Esophagus (tissue), 2 donors: Measurements from ENCODE around the gene KIAA0513. TPM values are rescaled to one million over a fixed set of nuclear protein-coding genes. Genes with fewer than 3 reads are reported as not detected.
"Not testable (repeated sequence)": the region's sequence is repeated elsewhere in the genome, so short reads cannot be mapped to it uniquely, and the experiment has no call there.

ENCODE experiments used
- H3K27ac ChIP-seq, 2 donors: one replicate each; pipeline ENCODE4 v1.5.1; 2013; ENCODE audit warnings: low read depth in 2 of 2, mild to moderate bottlenecking in 2 of 2, inconsistent platforms in 1 of 2, low read length in 1 of 2, moderate library complexity in 1 of 2
- H3K27me3 ChIP-seq, 2 donors: one replicate each; pipeline ENCODE4 v1.6.1; 2013; ENCODE audit warnings: low read length in 2 of 2, control low read depth in 1 of 2, mild to moderate bottlenecking in 1 of 2; ENCODE audit not compliant: insufficient read depth in 2 of 2, control insufficient read depth in 1 of 2
- H3K36me3 ChIP-seq, 2 donors: one replicate each; pipeline ENCODE4 v1.6.1; 2013; ENCODE audit warnings: low read length in 1 of 2; ENCODE audit not compliant: control insufficient read depth in 2 of 2, insufficient read depth in 2 of 2
- H3K4me1 ChIP-seq, 2 donors: one replicate each; pipeline ENCODE4 v1.6.1; 2013; ENCODE audit warnings: low read length in 1 of 2; ENCODE audit not compliant: control insufficient read depth in 2 of 2, insufficient read depth in 2 of 2
- H3K4me3 ChIP-seq, 2 donors: one replicate each; pipeline ENCODE4 v1.5.1; 2013; ENCODE audit warnings: low read length in 2 of 2, mild to moderate bottlenecking in 2 of 2, low read depth in 1 of 2, moderate library complexity in 1 of 2
- H3K9me3 ChIP-seq, 2 donors: one replicate each; pipeline ENCODE4 v1.6.1; 2013; ENCODE audit warnings: mild to moderate bottlenecking in 2 of 2, low read depth in 1 of 2, low read length in 1 of 2, moderate library complexity in 1 of 2; ENCODE audit not compliant: control insufficient read depth in 2 of 2, insufficient read depth in 1 of 2
- WGBS, 2 donors: extraction: QIAGEN DNeasy Blood & Tissue Kit; methylation state at CpG; one replicate each; pipeline ENCODE4 v1.1.7; 2013; 5-methylcytosine and 5-hydroxymethylcytosine counted together
- polyA plus RNA-seq, 2 donors: library from polyadenylated mRNA; stranded (reverse); fragments of 200-250 nt; gene quantifications; one replicate each; pipeline ENCODE4 v1.2.3, GENCODE V29; 2013
- donor health status: healthy with polysubstance abuse.
- donor health status: Bipolar disorder and iron deficiency.

Gene KIAA0513
- polyA plus RNA-seq, 2 donors: 3.0 to 3.7 TPM

DNA sequence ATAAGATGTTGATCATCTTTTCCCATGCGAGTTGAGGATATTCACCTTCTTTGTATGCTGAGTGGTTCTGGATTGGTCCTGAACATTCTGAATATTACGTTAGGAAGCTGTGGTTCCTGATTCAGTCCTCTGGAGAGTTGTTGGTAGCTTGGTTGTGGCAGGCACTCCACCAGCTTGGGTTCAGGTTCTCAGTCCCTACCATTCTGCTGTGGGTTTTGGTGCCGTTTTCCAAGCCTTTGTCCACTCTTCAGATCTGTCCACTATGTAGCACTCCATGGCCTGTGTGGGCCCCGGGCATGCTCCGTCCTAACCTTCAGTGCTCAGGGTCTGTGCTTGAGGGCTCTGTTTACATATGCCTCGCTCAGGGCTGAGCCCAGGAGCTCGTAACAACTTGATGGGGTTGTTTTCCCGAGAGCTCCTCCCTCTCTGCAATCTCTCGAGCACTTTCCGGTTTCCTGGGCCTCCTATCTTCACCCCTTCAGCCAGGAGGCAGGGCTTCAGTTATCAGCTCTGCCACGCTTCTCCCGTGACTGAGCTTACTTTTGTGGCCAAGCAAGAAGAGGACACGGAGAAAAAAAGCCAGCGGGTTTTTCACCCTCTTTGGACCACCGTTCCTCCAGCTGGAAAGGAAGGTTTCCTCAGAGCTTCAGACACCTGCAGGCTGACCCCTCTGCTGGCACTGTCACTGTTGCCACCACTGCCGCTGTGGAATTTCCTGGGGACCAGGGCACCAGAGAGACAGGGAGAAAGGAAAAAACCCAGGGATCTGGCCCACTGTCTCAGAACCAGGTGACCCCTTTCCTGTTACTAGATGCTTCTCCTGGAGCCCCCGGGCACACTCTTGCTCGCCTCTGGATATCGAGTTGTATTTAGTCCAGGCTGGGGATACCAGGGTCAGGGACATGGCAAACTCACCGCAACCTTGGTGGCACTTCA, 19.6 kb downstream of the KIAA0513 start:
- Histone ChIP-seq H3K4me1 (peaks cover 0 to 2% of the 10 kb centered on the region in 2 donors), H3K27me3 (no peaks in the 10 kb centered on the region), H3K4me3 (no peak overlapping the region), H3K36me3 (peaks cover 0 to 3% of the 10 kb centered on the region in 2 donors), H3K9me3 (no peaks in the 10 kb centered on the region), H3K27ac (no peak overlapping the region)
- WGBS, 2 donors: 69 to 85% methylated on average over 20 of the region's 20 CpGs

DNA sequence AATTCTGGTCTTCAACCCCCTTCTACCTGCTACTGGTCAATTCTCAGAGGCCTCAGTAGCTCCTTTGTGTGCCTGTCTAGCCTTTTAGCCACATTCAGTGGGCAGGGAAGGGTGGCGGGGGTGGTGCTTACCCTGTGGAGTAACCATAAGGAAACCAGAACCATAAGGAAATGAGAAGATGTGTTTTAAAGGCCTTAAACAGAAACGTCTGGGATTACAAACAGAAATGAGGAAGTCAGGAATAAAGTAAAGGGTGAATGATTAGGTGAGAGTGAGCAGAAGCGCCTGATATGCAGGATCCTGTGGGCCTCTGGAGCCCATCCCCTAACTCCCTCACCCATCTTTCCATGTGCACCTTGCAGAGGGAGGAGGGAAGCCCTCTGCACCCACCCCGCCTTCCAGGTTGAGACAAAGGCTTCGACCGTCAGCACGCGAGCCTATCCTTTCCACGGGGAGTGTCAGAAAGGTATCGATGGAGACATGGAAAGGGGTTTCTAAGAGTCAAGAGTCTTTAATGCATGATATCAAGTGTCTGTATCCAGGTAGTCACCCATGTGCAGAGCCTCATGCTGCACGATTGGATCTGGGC, 20.4 kb downstream of the KIAA0513 start:
- Histone ChIP-seq H3K27ac (no peak overlapping the region), H3K4me3 (no peak overlapping the region), H3K36me3 (peaks cover 0 to 3% of the 10 kb centered on the region in 2 donors), H3K27me3 (no peaks in the 10 kb centered on the region), H3K9me3 (no peaks in the 10 kb centered on the region), H3K4me1 (peaks cover 0 to 2% of the 10 kb centered on the region in 2 donors)
- 83 to 87% methylated on average over 11 of the region's 11 CpGs for WGBS, 2 donors

DNA sequence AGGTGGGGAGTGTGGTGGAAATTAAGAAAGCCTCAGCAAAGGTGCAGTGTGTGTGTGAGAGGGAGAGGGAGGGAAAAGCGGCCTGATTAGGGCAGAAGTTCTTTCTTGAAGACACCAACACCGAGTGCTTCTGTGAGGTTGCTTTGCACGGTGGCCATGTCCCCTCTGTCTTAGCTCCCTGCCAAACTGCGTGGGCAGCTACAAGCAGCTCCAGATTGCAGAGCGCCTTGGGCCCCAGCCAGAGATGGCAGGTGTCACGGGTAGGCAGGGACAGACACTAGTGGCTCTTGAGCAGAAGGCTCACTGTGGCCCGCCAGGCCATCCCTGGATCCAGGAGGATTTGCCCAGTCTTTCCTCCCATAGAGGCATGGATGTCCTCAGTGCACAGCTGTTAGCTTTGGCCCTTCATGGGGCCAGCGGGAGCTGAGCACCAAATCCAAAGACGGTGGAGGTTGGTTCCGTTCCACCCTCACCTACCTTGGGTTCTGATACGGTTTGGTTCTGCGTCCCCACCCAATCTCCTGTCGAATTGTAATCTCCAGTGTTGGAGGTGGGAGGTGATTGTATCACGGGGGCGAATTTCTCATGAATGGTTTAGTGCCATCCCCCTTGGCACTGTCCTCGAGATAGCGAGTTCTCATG, 21.4 kb downstream of the KIAA0513 start:
- Histone ChIP-seq H3K4me1 (peaks cover 0 to 2% of the 10 kb centered on the region in 2 donors), H3K27me3 (no peaks in the 10 kb centered on the region), H3K27ac (no peak overlapping the region), H3K9me3 (no peaks in the 10 kb centered on the region), H3K4me3 (no peak overlapping the region), H3K36me3 (peaks cover 0 to 3% of the 10 kb centered on the region in 2 donors)
- WGBS, 2 donors: 91% methylated on average over 17 of the region's 17 CpGs

DNA sequence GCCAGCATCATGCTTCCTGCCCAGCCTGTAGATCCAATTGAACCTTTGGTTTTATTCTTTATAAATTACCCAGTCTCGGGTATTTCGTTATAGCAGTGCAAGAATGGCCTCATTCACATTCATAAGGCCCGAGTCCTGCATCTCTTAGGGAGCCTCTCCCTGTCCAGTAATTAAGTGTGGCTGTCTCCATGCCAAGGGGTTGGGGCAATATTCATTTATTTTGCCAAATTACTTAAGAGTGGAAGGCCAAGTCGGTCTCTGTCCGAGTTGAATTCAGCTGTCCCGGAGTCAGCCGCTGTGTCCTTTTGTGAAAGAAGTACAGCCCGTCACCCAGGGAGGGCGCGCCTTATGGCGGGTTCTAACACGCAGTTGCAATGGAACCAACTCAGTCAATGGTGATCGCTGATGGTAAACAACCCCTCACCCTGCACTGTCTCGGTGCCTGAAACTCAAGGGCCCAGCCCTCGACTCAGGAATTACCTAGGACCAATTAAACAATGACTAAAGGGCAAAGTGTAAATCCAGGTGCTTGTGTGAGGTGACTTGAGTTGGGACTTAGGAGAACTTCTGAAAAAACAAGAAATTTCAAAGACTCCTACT, 22.2 kb downstream of the KIAA0513 start:
- no peak overlapping the region for H3K27ac ChIP-seq
- H3K36me3 ChIP-seq: peaks cover 0 to 3% of the 10 kb centered on the region in 2 donors
- H3K27me3 ChIP-seq: no peaks in the 10 kb centered on the region
- 80 to 81% methylated on average over 15 of the region's 15 CpGs for WGBS, 2 donors
- H3K4me1 ChIP-seq: peaks cover 2 to 3% of the 10 kb centered on the region in 2 donors
- H3K9me3 ChIP-seq: no peaks in the 10 kb centered on the region
- H3K4me3 ChIP-seq: no peak overlapping the region

DNA sequence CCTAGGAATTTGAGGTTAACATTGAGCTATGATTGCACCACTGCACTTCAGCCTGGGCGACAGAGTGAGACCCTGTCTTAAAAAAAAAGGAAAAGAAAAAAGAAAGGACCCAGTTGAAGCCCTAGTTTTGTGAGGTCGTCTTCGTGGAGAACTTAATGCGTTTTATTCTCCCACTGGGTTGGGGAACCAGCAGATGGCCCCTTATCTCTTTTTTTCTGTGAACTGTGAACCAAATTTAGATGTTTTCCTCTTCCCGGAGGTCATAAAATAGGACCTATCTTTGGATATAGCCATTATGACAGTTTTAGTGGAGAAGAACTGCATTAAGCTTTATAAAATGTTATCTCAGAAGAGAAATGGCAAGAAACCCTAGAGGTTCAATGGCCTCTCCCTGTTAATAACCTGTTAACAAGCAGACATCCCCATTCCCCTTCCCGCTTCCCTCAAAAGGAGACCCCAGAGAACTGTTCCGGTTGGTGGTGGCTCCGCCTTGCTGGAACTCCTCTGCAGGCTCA, 23.5 kb downstream of the KIAA0513 start:
- Histone ChIP-seq H3K4me1 (peaks cover 2 to 10% of the 10 kb centered on the region in 2 donors), H3K36me3 (peaks cover 0 to 3% of the 10 kb centered on the region in 2 donors), H3K9me3 (no peaks in the 10 kb centered on the region), H3K27ac (no peak overlapping the region), H3K4me3 (no peak overlapping the region), H3K27me3 (no peaks in the 10 kb centered on the region)
- 75 to 86% methylated on average over 8 of the region's 8 CpGs for WGBS, 2 donors

DNA sequence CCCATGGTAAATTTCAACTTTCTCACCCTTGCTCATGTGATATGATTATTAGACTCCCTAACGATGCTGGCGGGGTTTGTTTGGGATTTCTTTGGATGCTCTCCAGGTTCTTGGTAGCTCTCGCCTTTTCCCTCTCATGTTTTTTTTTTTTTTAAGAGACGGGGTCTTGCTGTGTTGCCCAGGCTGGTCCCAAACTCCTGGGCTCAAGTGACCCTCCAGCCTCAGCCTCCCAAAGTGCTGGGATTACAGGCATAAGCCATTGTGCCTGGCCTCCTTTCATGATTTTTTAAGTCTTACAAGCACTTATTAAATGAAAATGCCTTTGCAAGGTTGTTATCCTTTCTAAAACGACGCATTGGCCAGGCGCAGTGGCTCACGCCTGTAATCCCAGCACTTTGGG, 24.1 kb downstream of the KIAA0513 start:
- peaks cover 2 to 10% of the 10 kb centered on the region in 2 donors for H3K4me1 ChIP-seq
- H3K9me3 ChIP-seq: no peaks in the 10 kb centered on the region
- H3K36me3 ChIP-seq: no peaks in the 10 kb centered on the region
- no peaks in the 10 kb centered on the region for H3K27me3 ChIP-seq
- no peak overlapping the region for H3K4me3 ChIP-seq
- no peak overlapping the region for H3K27ac ChIP-seq
- 93 to 95% methylated on average over 8 of the region's 8 CpGs for WGBS, 2 donors

DNA sequence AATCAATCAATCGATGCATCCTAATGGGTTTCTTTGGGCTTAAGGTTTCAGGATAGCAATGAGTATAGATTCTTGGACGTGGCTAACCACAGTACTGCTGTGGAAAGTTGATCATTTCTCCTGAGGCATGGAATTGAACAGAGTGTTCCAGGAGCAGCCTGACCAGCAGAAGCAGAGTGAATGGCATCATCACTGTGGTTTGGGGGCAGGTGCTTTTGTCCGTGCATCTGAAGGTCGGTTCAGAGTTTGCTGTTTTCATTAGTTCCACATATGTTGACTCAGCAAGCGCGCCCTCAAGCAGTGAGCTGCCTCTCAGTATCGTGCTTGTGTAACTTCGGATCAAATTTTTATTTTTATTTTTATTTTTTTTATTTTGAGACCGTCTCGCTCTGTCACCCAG, 24.9 kb downstream of the KIAA0513 start:
- no peaks in the 10 kb centered on the region for H3K9me3 ChIP-seq
- peaks cover under 1 to 10% of the 10 kb centered on the region in 2 donors for H3K4me1 ChIP-seq
- H3K36me3 ChIP-seq: no peaks in the 10 kb centered on the region
- no peak overlapping the region for H3K4me3 ChIP-seq
- 92 to 94% methylated on average over 10 of the region's 10 CpGs for WGBS, 2 donors
- H3K27me3 ChIP-seq: no peaks in the 10 kb centered on the region
- H3K27ac ChIP-seq: no peak overlapping the region

DNA sequence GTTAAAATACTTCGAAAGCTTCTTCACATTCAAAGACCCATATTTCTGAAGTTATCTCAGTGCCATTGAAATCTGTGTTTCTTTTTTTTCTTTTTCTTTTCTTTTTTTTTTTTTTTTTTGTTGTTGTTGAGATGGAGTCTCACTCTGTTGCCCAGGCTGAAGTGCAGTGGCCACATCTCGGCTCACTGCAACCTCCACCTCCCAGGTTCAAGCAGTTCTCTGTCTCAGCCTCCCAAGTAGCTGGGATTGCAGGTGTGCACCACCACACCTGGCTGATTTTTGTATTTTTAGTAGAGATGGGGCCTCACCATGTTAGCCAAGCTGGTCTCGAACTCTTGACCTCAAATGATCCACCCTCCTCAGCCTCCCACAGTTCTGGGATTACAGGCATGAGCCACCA, 26.7 kb downstream of the KIAA0513 start:
- not testable (repeated sequence) for H3K27me3 ChIP-seq, H3K4me3 ChIP-seq, H3K9me3 ChIP-seq, H3K27ac ChIP-seq, H3K36me3 ChIP-seq
- peaks cover 0 to 10% of the 10 kb centered on the region in 2 donors for H3K4me1 ChIP-seq
- 96 to 98% methylated on average over 3 of the region's 3 CpGs for WGBS, 2 donors

DNA sequence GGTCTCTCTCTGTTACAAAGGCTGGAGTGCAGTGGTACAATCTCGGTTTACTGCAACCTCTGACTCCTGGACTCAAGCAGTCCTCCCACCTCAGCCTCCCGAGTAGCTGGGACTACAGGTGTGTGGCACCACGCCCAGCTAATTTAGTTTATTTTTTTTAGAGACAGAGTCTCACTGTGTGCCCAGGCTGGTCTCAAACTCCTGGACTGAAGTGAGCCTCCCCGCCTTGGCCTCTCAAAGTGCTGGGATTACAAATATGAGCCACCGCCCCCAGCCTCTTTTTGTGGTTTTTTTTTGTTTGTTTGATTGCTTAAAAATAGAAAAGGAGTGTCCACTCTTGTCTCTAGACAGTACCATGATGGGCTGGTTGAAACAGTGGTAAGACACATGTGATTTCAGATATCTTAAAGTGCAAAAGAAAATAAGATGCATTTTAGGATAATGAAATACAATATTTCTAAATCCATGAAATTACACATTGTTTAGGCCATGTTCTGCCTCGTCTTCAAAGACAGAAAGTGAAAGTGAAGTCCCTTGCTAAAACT, 27.4 kb downstream of the KIAA0513 start:
- H3K4me1 ChIP-seq: peaks cover 0 to 10% of the 10 kb centered on the region in 2 donors
- no peaks in the 10 kb centered on the region for H3K27me3 ChIP-seq
- peak overlapping the region; percentile 67 to 76 for H3K27ac ChIP-seq
- H3K9me3 ChIP-seq: no peaks in the 10 kb centered on the region
- no peaks in the 10 kb centered on the region for H3K36me3 ChIP-seq
- peak overlapping the region in 1 of 2 donors; percentile 20 for H3K4me3 ChIP-seq
- WGBS, 2 donors: 56 to 62% methylated on average over 6 of the region's 6 CpGs
